ENCODE measurements around the gene SLC26A8.

The SLC26A8 gene

GRCh38 chr6:36023996-36024795 is at the start of gene SLC26A8:
SLC26A8 (minus strand) TSS chr6:36024641; CDS start chr6:36019707, 4,934 bp downstream.
- FAIRE-seq, result no peak

DNA sequence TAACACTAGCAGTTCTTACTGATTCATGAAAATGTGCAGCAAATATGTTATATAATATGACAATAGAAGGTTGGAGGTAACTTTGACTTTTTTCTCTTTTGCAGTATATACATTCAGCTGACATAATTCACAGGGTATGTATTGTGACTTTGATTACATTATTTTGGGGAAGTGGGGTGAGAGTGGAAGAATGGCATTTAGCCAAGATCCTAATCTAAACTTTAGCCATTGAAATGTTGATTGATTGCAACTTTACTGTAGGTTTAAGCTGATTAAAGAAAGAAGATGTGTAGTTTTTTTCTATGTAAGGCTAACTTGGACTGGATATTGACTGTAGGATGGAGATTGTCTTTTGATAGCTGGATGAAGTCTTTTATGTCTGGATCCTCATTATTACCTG is 49.1 kb upstream of the SLC26A8 start:
- FAIRE-seq, result no peak

DNA sequence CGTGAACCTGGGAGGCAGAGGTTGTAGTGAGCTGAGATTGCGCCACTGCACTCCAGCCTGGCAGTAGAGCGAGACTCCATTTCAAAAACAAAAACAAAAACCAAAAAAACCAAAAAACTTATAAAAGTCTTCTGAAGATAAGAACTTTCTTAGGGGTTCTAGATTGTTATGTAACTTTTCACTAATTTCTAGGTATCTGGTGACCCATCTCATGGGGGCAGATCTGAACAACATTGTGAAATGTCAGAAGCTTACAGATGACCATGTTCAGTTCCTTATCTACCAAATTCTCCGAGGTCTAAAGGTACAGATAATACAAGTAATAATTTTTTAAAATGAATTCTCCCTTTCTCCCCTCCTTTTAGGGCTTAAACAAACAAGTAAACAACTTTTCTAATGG is 48.2 kb upstream of the SLC26A8 start:
- FAIRE-seq, result no peak

GRCh38 chr6:36071714-36072113 is 47.3 kb upstream of the SLC26A8 start:
- no peak for FAIRE-seq

GRCh38 chr6:36071281-36071680 is 46.8 kb upstream of the SLC26A8 start:
- no peak for FAIRE-seq

DNA sequence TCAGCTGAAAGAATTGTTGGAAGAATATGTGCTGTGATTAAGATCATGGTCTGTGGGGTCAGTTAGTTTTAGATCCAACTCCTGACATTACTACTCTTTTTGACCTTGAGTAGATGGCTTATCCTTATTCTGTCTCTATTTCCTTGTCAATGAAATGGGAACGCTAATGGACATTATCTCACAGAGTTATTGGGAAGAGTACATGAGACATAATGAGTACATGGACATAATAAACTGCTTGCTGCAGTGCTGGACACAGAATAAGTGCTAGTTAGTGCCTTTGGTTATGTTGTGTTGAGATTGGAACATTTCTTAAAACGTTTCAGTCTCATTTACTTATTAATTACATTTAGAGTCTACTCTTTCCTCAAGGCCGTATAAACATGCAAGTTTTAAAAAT is 45.8 kb upstream of the SLC26A8 start:
- no peak for FAIRE-seq

DNA sequence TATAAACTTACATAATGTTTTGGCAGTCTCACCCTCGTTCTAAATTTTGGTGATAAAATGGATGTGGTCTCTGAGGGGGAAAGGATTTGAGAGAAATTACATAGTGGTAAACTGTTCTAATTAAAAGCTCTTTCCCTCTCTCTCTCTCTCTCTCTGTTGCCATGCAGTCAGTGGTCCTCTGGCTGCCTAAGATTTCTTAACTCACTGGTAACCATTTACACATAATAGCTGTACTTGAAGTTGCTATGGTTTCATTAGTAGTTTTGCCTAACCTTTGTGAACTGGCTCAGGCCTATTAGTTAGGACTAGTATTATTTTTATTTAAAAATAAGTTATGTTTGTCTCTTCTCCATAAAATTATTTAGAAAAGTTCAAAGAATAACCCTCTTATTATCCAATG is 45.1 kb upstream of the SLC26A8 start:
- FAIRE-seq, result no peak

DNA sequence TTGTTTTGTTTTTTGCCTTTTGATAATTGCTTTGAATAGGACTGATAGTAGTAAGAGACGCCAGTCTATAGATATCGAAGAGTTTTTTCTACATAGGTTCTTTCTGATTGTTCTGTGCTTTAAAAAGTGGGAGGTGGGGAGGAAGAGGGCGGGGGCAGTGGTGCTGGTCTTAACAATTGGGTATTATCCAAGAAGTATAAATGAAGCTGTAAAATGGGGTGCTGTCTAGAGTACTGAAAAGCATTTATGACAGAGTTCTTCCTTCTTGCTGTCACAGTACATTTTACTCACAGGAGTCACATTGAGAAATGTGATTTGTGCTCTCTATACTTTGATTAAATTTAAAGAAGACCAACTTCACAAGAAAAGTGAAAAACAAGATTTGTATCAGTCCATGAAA is 44.1 kb upstream of the SLC26A8 start:
- no peak for FAIRE-seq

DNA sequence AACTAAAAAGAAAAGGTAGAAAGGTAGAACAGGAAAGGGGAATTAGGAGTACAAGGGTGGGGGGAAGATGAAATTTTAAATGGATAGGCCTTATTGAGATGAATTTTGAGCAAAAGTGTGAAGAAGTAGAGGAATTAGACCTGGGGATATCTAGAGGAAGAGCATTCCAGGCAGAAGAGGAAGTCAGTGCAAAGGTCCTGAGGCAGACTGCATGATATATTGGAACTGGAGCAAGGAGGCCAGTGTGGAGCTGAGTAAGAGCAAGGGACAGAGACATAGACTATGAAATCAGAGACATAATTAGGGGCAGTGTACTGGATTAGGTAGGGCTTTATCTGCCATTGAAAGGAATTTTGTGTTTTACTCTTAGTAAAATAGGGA is 43.6 kb upstream of the SLC26A8 start:
- FAIRE-seq, result no peak

GRCh38 chr6:36067374-36068011 is 43.1 kb upstream of the SLC26A8 start:
- FAIRE-seq, result no peak

GRCh38 chr6:36066817-36067216 is 42.4 kb upstream of the SLC26A8 start:
- no peak for FAIRE-seq

- FAIRE-seq, result no peak
These were observed 41.5 kb upstream of the SLC26A8 start for GRCh38 chr6:36065916-36066315.

GRCh38 chr6:36064770-36065396 is 40.4 kb upstream of the SLC26A8 start:
- no peak for FAIRE-seq

- no peak for FAIRE-seq
These were observed 39.0 kb upstream of the SLC26A8 start for GRCh38 chr6:36063318-36064060.

GRCh38 chr6:36062247-36062646 is 37.8 kb upstream of the SLC26A8 start:
- no peak for FAIRE-seq

- no peak for FAIRE-seq
These were observed 36.8 kb upstream of the SLC26A8 start for GRCh38 chr6:36061236-36061635.

DNA sequence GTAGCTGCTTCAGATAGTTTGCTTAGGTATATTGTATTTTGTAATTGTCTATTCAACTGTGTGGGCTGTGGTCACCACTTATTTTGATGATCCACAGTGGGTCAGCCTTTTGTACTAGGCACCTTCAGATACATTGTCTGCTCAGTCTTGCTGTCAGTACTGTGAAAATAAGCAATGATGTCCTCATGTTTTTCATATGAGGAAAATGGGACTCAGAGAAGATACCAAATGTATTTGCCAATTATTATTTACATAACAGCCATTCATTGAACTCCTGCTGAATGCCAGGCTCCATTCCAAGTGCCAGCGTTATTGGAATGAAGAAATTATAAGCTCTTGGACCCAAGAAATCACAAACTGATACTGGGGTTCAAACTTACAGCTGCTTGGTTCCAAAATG is 31.7 kb upstream of the SLC26A8 start:
- FAIRE-seq, result no peak

GRCh38 chr6:36054956-36055355 is 30.5 kb upstream of the SLC26A8 start:
- FAIRE-seq, result no peak

DNA sequence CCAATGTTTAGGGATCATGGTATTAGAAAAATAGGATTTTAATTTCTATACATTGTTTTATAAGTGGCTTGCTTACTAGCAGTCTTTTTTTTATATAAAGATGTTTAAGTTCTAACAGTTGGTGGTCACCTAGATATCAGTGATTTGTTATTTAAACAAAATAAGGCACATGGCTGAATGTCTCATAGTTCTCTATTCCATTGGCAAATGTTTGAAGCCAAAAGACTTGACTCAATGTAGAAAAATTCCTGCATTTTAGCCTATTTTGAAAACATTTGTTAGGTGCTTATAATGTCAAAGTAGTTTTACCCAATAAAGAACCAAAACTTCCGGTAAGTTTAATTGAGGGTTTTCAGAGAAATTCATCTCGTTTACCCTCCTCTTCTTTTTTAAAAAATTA is 30.0 kb upstream of the SLC26A8 start:
- no peak for FAIRE-seq

DNA sequence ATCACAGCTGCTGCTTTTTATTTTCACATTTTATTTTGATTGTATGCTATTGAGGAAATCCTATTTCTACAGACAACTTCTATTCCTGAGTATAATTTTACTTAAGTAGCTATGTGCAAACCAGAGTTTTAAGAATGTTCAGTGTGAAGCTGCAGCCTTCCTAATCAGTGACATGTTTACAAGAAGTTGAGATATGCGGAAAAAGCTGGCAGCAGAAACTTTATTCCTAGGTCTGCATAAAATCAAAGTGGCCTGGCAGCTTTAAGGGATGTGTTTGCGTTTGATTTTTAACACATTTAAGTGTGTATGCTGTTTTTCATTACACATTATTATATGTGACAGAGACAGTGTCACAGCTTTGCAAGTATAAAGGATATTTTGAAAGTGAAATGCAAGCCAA is 29.4 kb upstream of the SLC26A8 start:
- FAIRE-seq, result no peak

- FAIRE-seq, result no peak
These were observed 27.7 kb upstream of the SLC26A8 start for GRCh38 chr6:36052097-36052496.

DNA sequence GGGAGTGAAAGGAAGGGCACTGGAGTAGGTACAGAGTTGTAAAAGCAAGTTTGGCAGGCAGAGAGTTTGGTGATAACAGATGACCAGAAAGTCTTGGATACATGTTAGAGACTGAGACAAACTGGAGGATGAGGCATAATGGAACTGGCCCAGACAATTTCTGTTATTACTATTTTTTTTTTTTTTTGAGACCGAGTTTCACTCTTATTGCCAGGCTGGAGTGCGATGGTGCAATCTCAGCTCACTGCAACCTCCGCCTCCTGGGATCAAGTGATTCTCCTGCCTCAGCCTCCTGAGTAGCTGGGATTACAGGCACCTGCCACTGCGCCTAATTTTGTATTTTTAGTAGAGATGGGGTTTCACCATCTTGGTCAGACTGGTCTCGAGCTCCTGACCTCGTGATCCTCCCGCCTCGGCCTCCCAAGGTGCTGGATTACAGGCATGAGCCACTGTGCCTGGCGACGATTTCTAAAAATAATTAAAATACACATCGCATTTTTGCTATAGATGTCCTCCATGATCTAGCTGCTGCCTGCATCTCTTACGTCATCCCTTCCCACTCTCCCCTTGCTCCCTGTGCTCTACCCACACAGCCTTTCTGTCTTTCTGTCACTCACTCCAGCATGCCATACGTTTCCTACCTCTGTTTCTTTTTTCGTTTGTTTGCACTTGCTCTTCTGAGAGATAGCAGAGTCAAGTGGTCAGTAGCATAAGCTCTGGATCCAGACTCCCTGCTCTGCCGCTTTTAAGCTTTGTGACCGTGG is 26.7 kb upstream of the SLC26A8 start:
- FAIRE-seq, result no peak

DNA sequence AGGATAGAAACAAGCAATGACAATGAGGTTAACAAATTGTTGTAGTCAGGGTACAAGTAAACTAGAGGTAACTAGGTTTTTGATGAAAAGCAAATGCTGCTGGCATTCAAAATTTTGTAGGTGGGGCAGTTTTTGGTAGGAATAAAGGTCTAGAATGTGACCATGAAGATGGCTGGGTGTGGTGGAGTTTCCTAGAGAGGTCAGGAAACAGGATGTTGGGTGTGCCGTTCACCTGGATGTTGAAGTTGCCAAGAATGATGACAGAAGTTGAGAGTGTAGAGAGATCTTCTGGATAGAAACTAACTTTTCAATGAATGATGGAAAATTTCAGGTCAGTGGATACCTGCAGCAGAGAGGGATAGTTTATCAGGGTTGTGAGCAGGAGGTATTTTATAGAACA is 25.9 kb upstream of the SLC26A8 start:
- FAIRE-seq, result no peak
